ENCODE data around the gene FGD4.

Gene FGD4

GRCh38 chr12:32413412-32413811 lies 14.1 kb downstream of the FGD4 start:
- no peak for DNase-seq

GRCh38 chr12:32418221-32418620 lies 18.9 kb downstream of the FGD4 start:
- no peak for DNase-seq

GRCh38 chr12:32418903-32419519 lies 19.7 kb downstream of the FGD4 start:
- DNase-seq, result no peak

- no peak for DNase-seq
These were observed 20.2 kb downstream of the FGD4 start for GRCh38 chr12:32419520-32419960.

- DNase-seq, result no peak
These were observed 21.0 kb downstream of the FGD4 start for GRCh38 chr12:32420356-32420755.

- no peak for DNase-seq
These were observed 24.2 kb downstream of the FGD4 start for GRCh38 chr12:32423559-32423958.

- DNase-seq, result no peak
These were observed 31.7 kb downstream of the FGD4 start for GRCh38 chr12:32431025-32431424.

GRCh38 chr12:32435921-32436705 lies 36.8 kb downstream of the FGD4 start:
- DNase-seq, result no peak

GRCh38 chr12:32437095-32437515 lies 37.7 kb downstream of the FGD4 start:
- DNase-seq, result no peak

GRCh38 chr12:32440120-32440865 lies 40.9 kb downstream of the FGD4 start:
- no peak for DNase-seq

- DNase-seq, result no peak
These were observed 44.1 kb downstream of the FGD4 start for GRCh38 chr12:32443491-32443890.

- DNase-seq, result no peak
These were observed 45.5 kb downstream of the FGD4 start for GRCh38 chr12:32444895-32445294.

- no peak for DNase-seq
These were observed 46.0 kb downstream of the FGD4 start for GRCh38 chr12:32445356-32445755.

GRCh38 chr12:32446316-32447119 lies 47.2 kb downstream of the FGD4 start:
- no peak for DNase-seq

- no peak for DNase-seq
These were observed 49.2 kb downstream of the FGD4 start for GRCh38 chr12:32448586-32448985.

GRCh38 chr12:32450363-32450762 lies 51.0 kb downstream of the FGD4 start:
- DNase-seq, result no peak

GRCh38 chr12:32450768-32451167 lies 51.4 kb downstream of the FGD4 start:
- no peak for DNase-seq

GRCh38 chr12:32451816-32452215 lies 52.5 kb downstream of the FGD4 start:
- no peak for DNase-seq

- DNase-seq, result no peak
These were observed 54.7 kb downstream of the FGD4 start for GRCh38 chr12:32454075-32454474.

GRCh38 chr12:32454866-32455265 lies 55.5 kb downstream of the FGD4 start:
- no peak for DNase-seq

- no peak for DNase-seq
These were observed 56.3 kb downstream of the FGD4 start for GRCh38 chr12:32455607-32456071.

GRCh38 chr12:32457251-32458025 lies 58.1 kb downstream of the FGD4 start:
- no peak for DNase-seq
